DMS153 treated with DMSO at 0.1 percent for 48 hours (cell line): ENCODE results near the gene PPP3R1.

Source experiments
- DNase-seq: peaks from one replicate; lab custom pipeline; 2025; ENCODE audit not compliant: unreplicated experiment; lab: John Stamatoyannopoulos, UW

Gene PPP3R1

GRCh38 chr2:68155618-68156017 is 96.7 kb downstream of the PPP3R1 start:
- no peak for DNase-seq

DNA sequence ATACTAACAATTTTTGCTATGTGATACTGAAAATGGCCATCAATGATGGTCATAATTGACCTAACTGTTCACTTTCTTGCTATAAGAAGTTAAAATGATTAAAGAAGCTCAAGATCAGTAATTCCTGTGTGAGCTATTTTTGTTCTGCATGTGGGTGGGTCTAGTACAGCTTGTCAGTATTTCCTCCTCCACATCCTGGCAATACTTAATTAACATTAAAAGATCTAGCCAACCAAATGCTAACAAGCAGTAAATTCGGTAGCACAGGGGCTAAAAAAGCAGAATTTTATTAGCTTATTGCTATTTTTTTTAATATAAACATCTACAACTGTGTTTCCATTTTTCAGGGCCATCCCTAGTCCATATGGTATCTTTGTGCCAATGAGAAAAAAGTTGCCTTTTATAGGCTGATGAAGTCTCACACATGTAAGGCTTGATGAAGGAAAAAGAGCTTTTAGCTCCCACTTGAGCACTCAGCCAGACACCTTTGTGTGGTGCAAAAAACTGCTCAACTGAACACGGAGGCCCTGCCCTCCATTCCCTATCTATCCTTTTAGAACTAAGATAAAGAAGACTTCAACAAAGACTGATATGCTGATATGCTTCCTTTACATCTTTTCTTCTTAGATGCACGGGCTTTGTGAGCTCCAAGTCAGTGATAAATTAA is 99.5 kb downstream of the PPP3R1 start:
- no peak for DNase-seq

- no peak for DNase-seq
Observed at GRCh38 chr2:68151037-68151436, 101.3 kb downstream of the PPP3R1 start.

GRCh38 chr2:68141875-68142274 is 110.5 kb downstream of the PPP3R1 start:
- no peak for DNase-seq

GRCh38 chr2:68135448-68136320 is 116.6 kb downstream of the PPP3R1 start:
- DNase-seq: no peak

DNA sequence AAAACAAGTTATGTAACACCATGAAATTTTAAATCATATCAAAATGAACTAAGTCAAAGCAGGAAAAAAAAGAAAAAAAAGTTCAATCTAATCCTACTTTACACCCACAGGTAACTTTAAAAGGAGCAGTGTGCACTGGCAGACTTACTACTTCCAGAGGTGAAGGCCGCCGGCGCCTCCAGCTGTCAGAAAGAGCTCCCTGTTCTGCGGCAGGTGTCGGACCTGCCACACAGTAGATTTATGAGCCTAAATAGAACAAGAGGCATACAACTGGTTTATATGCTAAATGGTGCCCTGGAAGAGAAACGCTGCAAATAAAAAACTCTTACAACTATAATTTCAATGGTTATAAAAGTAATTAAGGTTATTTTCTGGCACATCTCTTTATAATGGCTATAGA is 117.8 kb downstream of the PPP3R1 start:
- no peak for DNase-seq

DNA sequence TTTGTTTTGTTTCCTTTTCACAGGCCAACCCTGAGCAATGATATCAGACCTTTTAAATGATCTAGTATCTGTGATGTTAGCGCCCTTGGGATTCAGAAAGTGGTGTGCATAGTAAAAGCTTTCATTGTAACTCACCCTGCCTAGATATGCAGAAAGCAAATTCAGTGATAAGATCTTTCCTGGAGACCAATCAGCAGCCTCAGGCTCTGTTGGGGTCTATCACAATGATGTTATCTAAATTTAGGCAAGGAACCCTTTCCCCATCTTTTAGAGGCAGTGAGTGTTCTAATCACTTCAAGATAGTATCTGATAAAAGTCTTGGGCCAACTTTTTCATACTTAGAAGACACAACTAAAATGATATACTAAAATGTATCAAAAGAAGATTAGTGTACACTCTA is 118.2 kb downstream of the PPP3R1 start:
- no peak for DNase-seq
